H1 (cell line): ENCODE data around the gene HS1BP3. TPM values are rescaled to one million over a fixed set of nuclear protein-coding genes. Genes with fewer than 3 reads are reported as not detected.

Source experiments
- CTCF ChIA-PET: fragments of 300-600 bp; sonication (Branson Sonifier 250); formaldehyde crosslinking; loops from one replicate; lab custom pipeline; 2021; ENCODE audit not compliant: partially characterized antibody; lab: Charles Lee
- POLR2A ChIA-PET: fragments of 300-600 bp; sonication (Branson Sonifier 250); formaldehyde crosslinking; loops from one replicate; lab custom pipeline; 2021; ENCODE audit warnings: inconsistent platforms; ENCODE audit not compliant: partially characterized antibody; lab: Charles Lee
- DNase-seq, 2 experiments: peaks; one replicate each; pipeline versions ENCODE4 v3.0.0 to v3.0.0-alpha.2; 2010 to 2022; ENCODE audit warnings: low spot score in 2 of 2, low read depth in 1 of 2, mixed read lengths in 1 of 2
- FAIRE-seq: peaks from 2 replicates; lab custom pipeline; 2011; peaks lifted over from hg19 to GRCh38; lab: Jason Lieb, UNC
- H2AFZ ChIP-seq: 2 replicates; pipeline ENCODE4 v1.8.1; 2012; ENCODE audit warnings: low read length, inconsistent platforms
- H2AK5ac ChIP-seq: 2 replicates; pipeline ENCODE4 v1.6.1; 2013; ENCODE audit warnings: low read depth, low read length
- H2BK120ac ChIP-seq: replicated peaks from 2 replicates; pipeline ENCODE3; 2013; ENCODE audit warnings: low read depth, low read length, inconsistent platforms
- H2BK12ac ChIP-seq: 2 replicates; pipeline ENCODE4 v1.6.1; 2013; ENCODE audit warnings: low read depth, low read length
- H2BK15ac ChIP-seq: 2 replicates; pipeline ENCODE4 v1.6.1; 2013; ENCODE audit warnings: low read length
- H2BK20ac ChIP-seq: 2 replicates; pipeline ENCODE4 v1.6.1; 2013; ENCODE audit warnings: low read length
- H2BK5ac ChIP-seq: 2 replicates; pipeline ENCODE4 v1.6.1; 2013; ENCODE audit warnings: low read depth, low read length
- H3K14ac ChIP-seq: 2 replicates; pipeline ENCODE4 v1.6.1; 2013; ENCODE audit warnings: inconsistent platforms; ENCODE audit not compliant: insufficient read length
- H3K18ac ChIP-seq: 2 replicates; pipeline ENCODE4 v1.6.1; 2013; ENCODE audit warnings: low read length; ENCODE audit errors: extremely low read depth
- H3K23ac ChIP-seq: 2 replicates; pipeline ENCODE4 v1.6.1; 2013; ENCODE audit warnings: inconsistent platforms; ENCODE audit not compliant: insufficient read length
- H3K23me2 ChIP-seq: 2 replicates; pipeline ENCODE4 v1.6.1; 2013; ENCODE audit warnings: low read depth, low read length
- H3K27ac ChIP-seq: 2 replicates; pipeline ENCODE4 v1.6.1; 2011; ENCODE audit warnings: low read depth, low read length, inconsistent platforms
- H3K27me3 ChIP-seq, 4 experiments: replicated peaks in 1 of 4; 1 replicate in 1 of 4; 2 replicates in 3 of 4; pipeline versions ENCODE4 v1.6.1 to v1.8.1; 2011 to 2013; ENCODE audit warnings: low read length in 3 of 4, mild to moderate bottlenecking in 3 of 4, inconsistent platforms in 2 of 4, mixed read lengths in 2 of 4, moderate library complexity in 1 of 4; ENCODE audit not compliant: control insufficient read depth in 3 of 4, insufficient read depth in 3 of 4; ENCODE audit errors: extremely low read depth in 1 of 4
- H3K36me3 ChIP-seq, 4 experiments: 2 replicates each; pipeline versions ENCODE4 v1.6.1 to v1.8.1; 2011 to 2013; ENCODE audit warnings: mild to moderate bottlenecking in 4 of 4, low read length in 3 of 4, moderate library complexity in 2 of 4, control low read depth in 1 of 4, inconsistent platforms in 1 of 4; ENCODE audit not compliant: insufficient read depth in 4 of 4, control insufficient read depth in 2 of 4
- H3K4ac ChIP-seq: replicated peaks from 2 replicates; pipeline ENCODE3; 2013; ENCODE audit warnings: low read length, low read depth, mixed read lengths, inconsistent platforms; ENCODE audit not compliant: insufficient read length
- H3K4me1 ChIP-seq, 4 experiments: replicated peaks in 1 of 4; 1 replicate in 1 of 4; 2 replicates in 3 of 4; pipeline versions ENCODE4 v1.6.1 to v1.8.1; 2011 to 2013; ENCODE audit warnings: low read length in 3 of 4, inconsistent platforms in 2 of 4, mixed read lengths in 1 of 4; ENCODE audit not compliant: insufficient read depth in 4 of 4, control insufficient read depth in 3 of 4
- H3K4me2 ChIP-seq, 2 experiments: 2 replicates each; pipeline versions ENCODE4 v1.6.1 to v1.8.1; 2011 to 2013; ENCODE audit warnings: low read depth in 2 of 2, low read length in 2 of 2, control low read depth in 1 of 2, inconsistent platforms in 1 of 2, mild to moderate bottlenecking in 1 of 2; ENCODE audit not compliant: insufficient read depth in 1 of 2
- H3K4me3 ChIP-seq, 4 experiments: fragments of 200-600, 300-600 bp in 1 of 4; sonication (generic), shearing (Covaris generic), sonication (Bioruptor Twin) in 1 of 4; 2 replicates each; pipeline versions ENCODE4 v1.5.1 to v1.8.1; 2011 to 2016; ENCODE audit warnings: low read length in 4 of 4, low read depth in 3 of 4, control low read depth in 2 of 4, inconsistent platforms in 2 of 4, mild to moderate bottlenecking in 2 of 4, mixed read lengths in 1 of 4, moderate library complexity in 1 of 4; ENCODE audit not compliant: insufficient read depth in 2 of 4; ENCODE audit errors: extremely low read depth in 1 of 4
- H3K56ac ChIP-seq: replicated peaks from 2 replicates; pipeline ENCODE3; 2013; ENCODE audit warnings: low read depth, mild to moderate bottlenecking, mixed read lengths, low read length, inconsistent platforms; ENCODE audit not compliant: insufficient read length
- H3K79me1 ChIP-seq: 2 replicates; pipeline ENCODE4 v1.6.1; 2013; ENCODE audit warnings: low read depth, low read length, control low read depth
- H3K79me2 ChIP-seq, 2 experiments: 2 replicates each; pipeline versions ENCODE4 v1.6.1 to v1.8.1; 2012 to 2013; ENCODE audit warnings: low read length in 2 of 2, mild to moderate bottlenecking in 2 of 2, inconsistent platforms in 1 of 2; ENCODE audit not compliant: insufficient read depth in 2 of 2, control insufficient read depth in 1 of 2
- H3K9ac ChIP-seq, 4 experiments: replicated peaks in 1 of 4; 1 replicate in 1 of 4; 2 replicates in 3 of 4; pipeline versions ENCODE4 v1.6.1 to v1.8.1; 2011 to 2013; ENCODE audit warnings: low read depth in 3 of 4, low read length in 3 of 4, control low read depth in 2 of 4, mild to moderate bottlenecking in 2 of 4, moderate library complexity in 2 of 4, inconsistent platforms in 1 of 4; ENCODE audit errors: extremely low read depth in 1 of 4
- H3K9me3 ChIP-seq, 2 experiments: 2 replicates each; pipeline versions ENCODE4 v1.6.1 to v1.8.1; 2012 to 2013; ENCODE audit warnings: mild to moderate bottlenecking in 2 of 2, moderate library complexity in 2 of 2, control low read depth in 1 of 2, inconsistent platforms in 1 of 2, low read depth in 1 of 2, low read length in 1 of 2, mixed read lengths in 1 of 2; ENCODE audit not compliant: insufficient read depth in 2 of 2
- H4K20me1 ChIP-seq, 2 experiments: replicated peaks in 1 of 2; 2 replicates each; pipeline versions ENCODE3 to v1.8.1; 2011 to 2013; ENCODE audit warnings: inconsistent platforms in 2 of 2, low read length in 2 of 2, mild to moderate bottlenecking in 1 of 2; ENCODE audit not compliant: insufficient read depth in 2 of 2, control insufficient read depth in 1 of 2
- H4K5ac ChIP-seq: 2 replicates; pipeline ENCODE4 v1.6.1; 2013; ENCODE audit warnings: low read length, low read depth, mixed read lengths, inconsistent platforms; ENCODE audit not compliant: insufficient read length
- H4K8ac ChIP-seq: 2 replicates; pipeline ENCODE4 v1.8.0; 2013; ENCODE audit warnings: mild to moderate bottlenecking, moderate library complexity, low read length, inconsistent platforms; ENCODE audit not compliant: insufficient read depth; ENCODE audit errors: extremely low read depth
- H4K91ac ChIP-seq: replicated peaks from 2 replicates; pipeline ENCODE3; 2013; ENCODE audit warnings: low read length, mixed read lengths, inconsistent platforms; ENCODE audit not compliant: insufficient read length
- CHD2 ChIP-seq: IDR thresholded peaks from 2 replicates; pipeline ENCODE4 v1.6.1; 2012; ENCODE audit warnings: low read length, improper control_type of control experiment
- EZH2 ChIP-seq: fragments of 200-600 bp; sonication (generic); IDR thresholded peaks from 2 replicates; pipeline ENCODE4 v1.7.1; 2012; ENCODE audit warnings: low read depth, mild to moderate bottlenecking, moderate library complexity, low read length, inconsistent platforms; ENCODE audit not compliant: severe bottlenecking
- SIN3A ChIP-seq, 2 experiments: IDR thresholded peaks in 1 of 2; conservative IDR thresholded peaks in 1 of 2; 2 replicates each; pipeline ENCODE4 v1.6.1; 2011 to 2012; ENCODE audit warnings: low read length in 2 of 2, improper control_type of control experiment in 1 of 2, low read depth in 1 of 2, mild to moderate bottlenecking in 1 of 2
- SRF ChIP-seq: IDR thresholded peaks from 2 replicates; pipeline ENCODE4 v1.6.1; 2011; ENCODE audit warnings: mild to moderate bottlenecking, low read depth, low read length, moderate library complexity
- SUZ12 ChIP-seq: fragments of 200-600 bp; sonication (generic); IDR thresholded peaks from 2 replicates; pipeline ENCODE4 v1.6.1; 2012; ENCODE audit warnings: mild to moderate bottlenecking, inconsistent platforms, low read length, moderate library complexity, mixed read lengths
- TBP ChIP-seq: IDR thresholded peaks from 2 replicates; pipeline ENCODE4 v1.6.1; 2011; ENCODE audit warnings: low read depth, low read length, improper control_type of control experiment
- WGBS, 2 experiments: shearing (Covaris generic) in 1 of 2; methylation state at CpG; one replicate each; pipeline versions ENCODE4 v1.1.6 to v1.1.7; 2013 to 2015; ENCODE audit warnings: low lambda C conversion rate in 2 of 2, mixed read lengths in 2 of 2, inconsistent platforms in 1 of 2, low coverage in 1 of 2, missing lambda C conversion rate in 1 of 2; ENCODE audit not compliant: insufficient replicate concordance in 2 of 2, insufficient coverage in 1 of 2, insufficient read length in 1 of 2; ENCODE audit errors: extremely low coverage in 1 of 2, missing lambda C conversion rate in 1 of 2; 5-methylcytosine and 5-hydroxymethylcytosine counted together
- polyA plus RNA-seq, 7 experiments: library from polyadenylated mRNA; depleted of rRNA in 3 of 7; stranded (reverse) in 5 of 7; unstranded in 2 of 7; fragments of >200 nt in 5 of 7; fragments of 200-250 nt in 2 of 7; gene quantifications; 1 replicate in 5 of 7; 2 replicates in 1 of 7; 4 replicates in 1 of 7; pipeline versions ENCODE4 v1.2.1 to v1.2.3, GENCODE V29; 2011 to 2013; ENCODE audit warnings: missing spikeins in 2 of 7, mixed read lengths in 2 of 7
- total RNA-seq: library from RNA; stranded (reverse); fragmentation: NEBNext Ultra II Directional; extraction: Animal tissue kit (Norgen Biotek cat#: 25700); gene quantifications from 2 replicates; pipeline ENCODE4 v1.2.1, GENCODE V29; 2021
- TF ChIP-seq, protein P1 (sequence below): IDR thresholded peaks from 2 replicates; pipeline ENCODE4 v1.6.1; 2012; ENCODE audit warnings: low read length, inconsistent platforms

Gene HS1BP3
- total and polyA plus RNA-seq, 2 of the 8 experiments (the other 6 are each of a cell fraction or from before 2014, with no cell fraction given), result 11.1 to 11.3 TPM

GRCh38 chr2:20625491-20626391, 25.2 kb downstream of the HS1BP3 start:
- Histone ChIP-seq H4K91ac (no peak overlapping the region), H3K4ac (no peak overlapping the region), H2BK20ac (no peak overlapping the region), H3K4me3 (no peak overlapping the region), H3K18ac (no peak overlapping the region), H2AK5ac (no peak overlapping the region), H3K27ac (no peak overlapping the region), H2BK12ac (no peak overlapping the region), H3K36me3 (0 out of 8 replicates have a peak, but pooled peaks cover 0 to 2% (median 0%) of the 10 kb centered on the region in 4 experiments), H3K9me3 (no peaks in the 10 kb centered on the region), H4K8ac (no peak overlapping the region), H4K5ac (no peak overlapping the region), H3K23ac (no peak overlapping the region), H3K4me2 (no peak overlapping the region), H4K20me1 (no peaks in the 10 kb centered on the region), H3K4me1 (no peaks in the 10 kb centered on the region), H3K14ac (no peak overlapping the region), H3K27me3 (no peaks in the 10 kb centered on the region), H2BK15ac (no peak overlapping the region), H3K79me2 (no peaks in the 10 kb centered on the region), H3K56ac (no peak overlapping the region), H3K9ac (no peak overlapping the region), H2AFZ (no peak overlapping the region), H2BK5ac (no peak overlapping the region), H3K23me2 (no peaks in the 10 kb centered on the region), H2BK120ac (no peak overlapping the region), H3K79me1 (peaks cover 3% of the 10 kb centered on the region)
- 90% methylated on average over 19 of the region's 19 CpGs; no CpG with 5 or more reads in 1 of the 2 experiments for WGBS, 2 experiments
- DNase-seq, result no peak
- ChIA-PET POLR2A (interaction anchor here (1.1 to 1.8 kb wide), 2 partner anchors 11 to 178 kb away, joined by 3 to 5 read pairs; partner anchors contain the start of gene RHOB), CTCF (interaction anchor here (0.9 to 4.2 kb wide), 10 partner anchors 8 to 215 kb away, joined by 3 to 24 read pairs (median 8); no protein-coding TSS in a partner anchor)
- FAIRE-seq, result no peak
- TF ChIP-seq SUZ12, result no peak
- no peak for TF ChIP-seq SIN3A (conservative IDR thresholded peaks at IDR 0.05 in 1 of 2, IDR thresholded peaks at IDR 0.05 in 1 of 2; ENCODE audit: low read depth in 1 of 2, low read length in 2 of 2)
- no peak for TF ChIP-seq EZH2
- no peak for TF ChIP-seq TBP
- TF ChIP-seq SRF, result no peak
- no peak for TF ChIP-seq CHD2
- TF ChIP-seq, protein P1, sequence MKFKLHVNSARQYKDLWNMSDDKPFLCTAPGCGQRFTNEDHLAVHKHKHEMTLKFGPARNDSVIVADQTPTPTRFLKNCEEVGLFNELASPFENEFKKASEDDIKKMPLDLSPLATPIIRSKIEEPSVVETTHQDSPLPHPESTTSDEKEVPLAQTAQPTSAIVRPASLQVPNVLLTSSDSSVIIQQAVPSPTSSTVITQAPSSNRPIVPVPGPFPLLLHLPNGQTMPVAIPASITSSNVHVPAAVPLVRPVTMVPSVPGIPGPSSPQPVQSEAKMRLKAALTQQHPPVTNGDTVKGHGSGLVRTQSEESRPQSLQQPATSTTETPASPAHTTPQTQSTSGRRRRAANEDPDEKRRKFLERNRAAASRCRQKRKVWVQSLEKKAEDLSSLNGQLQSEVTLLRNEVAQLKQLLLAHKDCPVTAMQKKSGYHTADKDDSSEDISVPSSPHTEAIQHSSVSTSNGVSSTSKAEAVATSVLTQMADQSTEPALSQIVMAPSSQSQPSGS, result no peak
